Measurements from ENCODE around the gene SPARCL1. TPM values are rescaled to one million over a fixed set of nuclear protein-coding genes. Genes with fewer than 3 reads are reported as not detected.

SPARCL1 gene
- total and polyA plus RNA-seq, 2 of the 13 experiments (the other 11 are each of a cell fraction or from before 2014, with no cell fraction given), result 0.04 TPM; not detected in 1

GRCh38 chr4:87426865-87427517 lies 102.2 kb downstream of the SPARCL1 start:
- ATAC-seq, result no peak
- CTCF ChIA-PET (ENCODE audit: low intra/inter-chr PET ratio, low total read pairs), result no interaction called here
- no peaks in the 10 kb centered on the region for H3K36me3 ChIP-seq (replicated peaks in 1 of 2; ENCODE audit: control insufficient read depth in 1 of 2, insufficient read depth in 2 of 2, low read length in 2 of 2)
- in situ Hi-C loops (cut with HindIII; ENCODE audit: extremely low pct_ligation_motif_present, low pct_unique_long_range_greater_than_20kb), result no loop called here
- POLR2A ChIA-PET, result interaction anchor here (0.6 to 9.6 kb wide), 2 partner anchors 38 to 45 kb away, joined by 3 to 172 read pairs; partner anchors contain the start of gene HSD17B11
- H3K4me2 ChIP-seq (ENCODE audit: low read depth, low read length), result peak overlapping the region; percentile 44
- no peak overlapping the region for H3K4me3 ChIP-seq (replicated peaks in 1 of 3; ENCODE audit: insufficient read depth in 1 of 3, low read depth in 2 of 3, low read length in 3 of 3)
- H3K27ac ChIP-seq (ENCODE audit: extremely low read length, insufficient read depth, low read length), result no peak overlapping the region
- BruUV-seq (replicated peaks), result no TSS peak
- peaks cover 45% of the 10 kb centered on the region for H3K4me1 ChIP-seq (ENCODE audit: insufficient read depth, low read length)
- H2AFZ ChIP-seq (ENCODE audit: low read length), result no peak overlapping the region
- H3K27me3 ChIP-seq (ENCODE audit: control insufficient read depth in 1 of 2, insufficient read depth in 2 of 2, low read length in 2 of 2), result no peaks in the 10 kb centered on the region; a peak in 1 of 5 replicates
- H3K9me3 ChIP-seq (ENCODE audit: low read length), result no peaks in the 10 kb centered on the region
- H4K20me1 ChIP-seq (ENCODE audit: insufficient read depth, low read length), result 0 out of 2 replicates have a peak, but pooled peaks cover 2% of the 10 kb centered on the region
- intact Hi-C loops (cut with micrococcal nuclease; ENCODE audit: unreplicated experiment), result loop anchor here (10.0 kb wide), 1 partner anchor 52 kb away; no protein-coding TSS in a partner anchor
- no peak for FAIRE-seq
- no peak for DNase-seq (ENCODE audit: low spot score)
- no peak overlapping the region for H3K9ac ChIP-seq (ENCODE audit: insufficient read depth, low read depth, low read length)
- 81% methylated on average over 3 of the region's 3 CpGs for WGBS (ENCODE audit: low lambda C conversion rate)
- H3K79me2 ChIP-seq (ENCODE audit: insufficient read depth, low read length), result peaks cover 56% of the 10 kb centered on the region
- no peak for TF ChIP-seq ZNF850 (CRISPR knock-in tag; conservative IDR thresholded peaks at IDR 0.05)
- TF ChIP-seq SP2 (CRISPR knock-in tag; IDR thresholded peaks at IDR 0.05), result no peak
- TF ChIP-seq SIX1 (CRISPR knock-in tag; IDR thresholded peaks at IDR 0.05; ENCODE audit: borderline replicate concordance), result no peak
- no peak for TF ChIP-seq TFDP1 (CRISPR knock-in tag; IDR thresholded peaks at IDR 0.05; ENCODE audit: borderline replicate concordance)
- no peak for TF ChIP-seq NFKBIZ (CRISPR knock-in tag; IDR thresholded peaks at IDR 0.05)
- no peak for TF ChIP-seq TAF1 (CRISPR knock-in tag; IDR thresholded peaks at IDR 0.05)
- no peak for TF ChIP-seq SRF (IDR thresholded peaks at IDR 0.05; ENCODE audit: low read depth, low read length)
- no peak for TF ChIP-seq ZNF224 (CRISPR knock-in tag; IDR thresholded peaks at IDR 0.05)
- TF ChIP-seq ARNT (IDR thresholded peaks at IDR 0.05), result no peak
- TF ChIP-seq SOX13 (IDR thresholded peaks at IDR 0.05), result no peak
- peak in 1 of 2 experiments; percentile 10; a peak in 1 of 4 replicates for TF ChIP-seq SOX13 (CRISPR knock-in tag; conservative IDR thresholded peaks at IDR 0.05 in 1 of 2, IDR thresholded peaks at IDR 0.05 in 1 of 2)
- peak; percentile 46 for TF ChIP-seq NR2F6 (IDR thresholded peaks at IDR 0.05)
- no peak for TF ChIP-seq NR2F6 (CRISPR knock-in tag; IDR thresholded peaks at IDR 0.05)
- no peak for TF ChIP-seq PBX2 (CRISPR knock-in tag; IDR thresholded peaks at IDR 0.05)
- no peak for TF ChIP-seq ZNF530 (CRISPR knock-in tag; IDR thresholded peaks at IDR 0.05; ENCODE audit: low read depth)
- no peak for TF ChIP-seq ZNF607 (CRISPR knock-in tag; IDR thresholded peaks at IDR 0.05; ENCODE audit: borderline replicate concordance)
- TF ChIP-seq HNF4A (CRISPR knock-in tag; IDR thresholded peaks at IDR 0.05), result peak; percentile 45
- no peak for TF ChIP-seq ZNF747 (CRISPR knock-in tag; IDR thresholded peaks at IDR 0.05; ENCODE audit: borderline replicate concordance)
- TF ChIP-seq, protein P1, sequence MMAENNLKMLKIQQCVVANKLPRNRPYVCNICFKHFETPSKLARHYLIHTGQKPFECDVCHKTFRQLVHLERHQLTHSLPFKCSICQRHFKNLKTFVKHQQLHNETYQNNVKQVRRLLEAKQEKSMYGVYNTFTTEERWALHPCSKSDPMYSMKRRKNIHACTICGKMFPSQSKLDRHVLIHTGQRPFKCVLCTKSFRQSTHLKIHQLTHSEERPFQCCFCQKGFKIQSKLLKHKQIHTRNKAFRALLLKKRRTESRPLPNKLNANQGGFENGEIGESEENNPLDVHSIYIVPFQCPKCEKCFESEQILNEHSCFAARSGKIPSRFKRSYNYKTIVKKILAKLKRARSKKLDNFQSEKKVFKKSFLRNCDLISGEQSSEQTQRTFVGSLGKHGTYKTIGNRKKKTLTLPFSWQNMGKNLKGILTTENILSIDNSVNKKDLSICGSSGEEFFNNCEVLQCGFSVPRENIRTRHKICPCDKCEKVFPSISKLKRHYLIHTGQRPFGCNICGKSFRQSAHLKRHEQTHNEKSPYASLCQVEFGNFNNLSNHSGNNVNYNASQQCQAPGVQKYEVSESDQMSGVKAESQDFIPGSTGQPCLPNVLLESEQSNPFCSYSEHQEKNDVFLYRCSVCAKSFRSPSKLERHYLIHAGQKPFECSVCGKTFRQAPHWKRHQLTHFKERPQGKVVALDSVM (CRISPR knock-in tag; IDR thresholded peaks at IDR 0.05), result peak; percentile 57; the same call in 1 of the 2 replicates
- TF ChIP-seq MAF1 (CRISPR knock-in tag; IDR thresholded peaks at IDR 0.05; ENCODE audit: borderline replicate concordance), result no peak
- TF ChIP-seq, protein P2, sequence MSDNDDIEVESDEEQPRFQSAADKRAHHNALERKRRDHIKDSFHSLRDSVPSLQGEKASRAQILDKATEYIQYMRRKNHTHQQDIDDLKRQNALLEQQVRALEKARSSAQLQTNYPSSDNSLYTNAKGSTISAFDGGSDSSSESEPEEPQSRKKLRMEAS (IDR thresholded peaks at IDR 0.05), result no peak
- no peak for TF ChIP-seq DBP (CRISPR knock-in tag; IDR thresholded peaks at IDR 0.05; ENCODE audit: not compliant biosample characterization)
